IMR-90 (cell line): ENCODE results near the gene STIL. TPM values are rescaled to one million over a fixed set of nuclear protein-coding genes. Genes with fewer than 3 reads are reported as not detected.

Experiments
- ATAC-seq: fragments of 200-7000 bp; cut with Tn5 transposase; 2 replicates; pipeline ENCODE4 v1.9.1; 2020; ENCODE audit warnings: low read depth, mild to moderate bottlenecking, moderate library complexity
- BruUV-seq: library from RNA; stranded (reverse); fragments of 400-500 nt; replicated peaks from 2 replicates; lab custom pipeline; 2021; lab: Mats Ljungman, UMichigan
- CTCF ChIA-PET: fragments of 300-600 bp; formaldehyde crosslinking; extraction: SDS; loops from one replicate; lab custom pipeline; 2021; ENCODE audit warnings: antibody characterized with exemption; lab: Yijun Ruan, JAX
- POLR2A ChIA-PET: fragments of 300-600 bp; sonication (Branson Sonifier 250); formaldehyde crosslinking; loops from one replicate; lab custom pipeline; 2022; ENCODE audit warnings: antibody characterized with exemption; ENCODE audit not compliant: unreplicated experiment; lab: Charles Lee
- DNase-seq: peaks from one replicate; pipeline ENCODE4 v3.0.0; 2013
- H2AFZ ChIP-seq: replicated peaks from 2 replicates; pipeline ENCODE3; 2013; ENCODE audit warnings: low read length, mild to moderate bottlenecking; ENCODE audit not compliant: poor library complexity
- H2AK5ac ChIP-seq: 2 replicates; pipeline ENCODE4 v1.6.1; 2013; ENCODE audit warnings: low read depth, low read length, inconsistent platforms
- H2AK9ac ChIP-seq: replicated peaks from 2 replicates; pipeline ENCODE3; 2013; ENCODE audit warnings: mild to moderate bottlenecking, low read depth, low read length, moderate library complexity; ENCODE audit not compliant: poor library complexity
- H2BK120ac ChIP-seq: 2 replicates; pipeline ENCODE4 v1.6.1; 2013; ENCODE audit warnings: low read depth, low read length, inconsistent platforms
- H2BK15ac ChIP-seq: 3 replicates; pipeline ENCODE4 v1.6.1; 2013; ENCODE audit warnings: low read depth, low read length, inconsistent platforms
- H2BK20ac ChIP-seq: 2 replicates; pipeline ENCODE4 v1.6.1; 2013; ENCODE audit warnings: low read depth, mild to moderate bottlenecking, inconsistent platforms, low read length, moderate library complexity
- H2BK5ac ChIP-seq: 2 replicates; pipeline ENCODE4 v1.6.1; 2013; ENCODE audit warnings: mild to moderate bottlenecking, low read depth, low read length, inconsistent platforms; ENCODE audit not compliant: poor library complexity, severe bottlenecking
- H3K14ac ChIP-seq: replicated peaks from 2 replicates; pipeline ENCODE4 v1.6.1; 2013; ENCODE audit warnings: low read depth, low read length, inconsistent platforms
- H3K18ac ChIP-seq: 2 replicates; pipeline ENCODE4 v1.6.1; 2013; ENCODE audit warnings: low read depth, low read length, control low read depth
- H3K23ac ChIP-seq: 2 replicates; pipeline ENCODE4 v1.6.1; 2013; ENCODE audit warnings: low read depth, low read length, inconsistent platforms
- H3K27ac ChIP-seq: 2 replicates; pipeline ENCODE4 v1.5.1; 2013; ENCODE audit warnings: mild to moderate bottlenecking, control low read depth, low read length; ENCODE audit not compliant: insufficient read depth
- H3K27me3 ChIP-seq: 2 replicates; pipeline ENCODE4 v1.6.1; 2013; ENCODE audit warnings: low read length; ENCODE audit not compliant: control insufficient read depth, insufficient read depth
- H3K36me3 ChIP-seq: 2 replicates; pipeline ENCODE4 v1.6.1; 2013; ENCODE audit warnings: low read length, mixed read lengths; ENCODE audit not compliant: control insufficient read depth, insufficient read depth
- H3K4ac ChIP-seq: 2 replicates; pipeline ENCODE4 v1.6.1; 2013; ENCODE audit warnings: low read depth, low read length, inconsistent platforms
- H3K4me1 ChIP-seq: 2 replicates; pipeline ENCODE4 v1.6.1; 2013; ENCODE audit warnings: low read length, mixed read lengths; ENCODE audit not compliant: control insufficient read depth, insufficient read depth
- H3K4me2 ChIP-seq: 2 replicates; pipeline ENCODE4 v1.6.1; 2013; ENCODE audit warnings: low read depth, mild to moderate bottlenecking, control low read depth, low read length, moderate library complexity
- H3K4me3 ChIP-seq: 2 replicates; pipeline ENCODE4 v1.5.1; 2013; ENCODE audit warnings: low read depth, mild to moderate bottlenecking, control low read depth, low read length, moderate library complexity; ENCODE audit not compliant: insufficient read depth
- H3K56ac ChIP-seq: 2 replicates; pipeline ENCODE4 v1.6.1; 2013; ENCODE audit warnings: low read length, inconsistent platforms; ENCODE audit not compliant: insufficient read depth; ENCODE audit errors: extremely low read depth
- H3K79me1 ChIP-seq, 2 experiments: 2 replicates each; pipeline ENCODE4 v1.6.1; 2013; ENCODE audit warnings: low read length in 2 of 2, inconsistent platforms in 1 of 2, low read depth in 1 of 2
- H3K9ac ChIP-seq: 2 replicates; pipeline ENCODE4 v1.6.1; 2013; ENCODE audit warnings: low read depth, low read length, control low read depth
- H3K9me1 ChIP-seq: 2 replicates; pipeline ENCODE4 v1.6.1; 2013; ENCODE audit warnings: low read length, inconsistent platforms; ENCODE audit not compliant: insufficient read depth
- H3K9me3 ChIP-seq: 2 replicates; pipeline ENCODE4 v1.6.1; 2013; ENCODE audit warnings: low read length; ENCODE audit not compliant: control insufficient read depth, insufficient read depth
- H4K20me1 ChIP-seq: 2 replicates; pipeline ENCODE4 v1.6.1; 2013; ENCODE audit warnings: low read length, inconsistent platforms; ENCODE audit not compliant: insufficient read depth
- H4K5ac ChIP-seq: 2 replicates; pipeline ENCODE4 v1.6.1; 2013; ENCODE audit warnings: mild to moderate bottlenecking, low read depth, low read length, control low read depth
- H4K8ac ChIP-seq, 2 experiments: 2 replicates each; pipeline ENCODE4 v1.6.1; 2013; ENCODE audit warnings: low read depth in 2 of 2, low read length in 2 of 2, control low read depth in 1 of 2, inconsistent platforms in 1 of 2
- H4K91ac ChIP-seq: 2 replicates; pipeline ENCODE4 v1.6.1; 2013; ENCODE audit warnings: low read depth, low read length, inconsistent platforms; ENCODE audit not compliant: insufficient read depth
- BHLHE40 ChIP-seq: fragments of 150-350 bp; IDR thresholded peaks from 2 replicates; pipeline ENCODE4 v1.6.1; 2016; ENCODE audit warnings: mild to moderate bottlenecking, low read depth, low read length
- CEBPB ChIP-seq: IDR thresholded peaks from 2 replicates; pipeline ENCODE4 v1.6.1; 2012; ENCODE audit warnings: low read depth, low read length, improper control_type of control experiment
- CHD1 ChIP-seq: IDR thresholded peaks from 2 replicates; pipeline ENCODE4 v1.6.1; 2012; ENCODE audit warnings: low read depth, low read length, improper control_type of control experiment
- CTCF ChIP-seq: conservative IDR thresholded peaks from 2 replicates; pipeline ENCODE4 v1.5.1; 2012; ENCODE audit warnings: mild to moderate bottlenecking, low read depth, low read length, improper control_type of control experiment
- ELK1 ChIP-seq: fragments of 150-350 bp; IDR thresholded peaks from 2 replicates; pipeline ENCODE4 v1.6.1; 2016; ENCODE audit warnings: low read depth, mild to moderate bottlenecking, low read length, moderate library complexity, borderline replicate concordance
- FOS ChIP-seq: fragments of 150-350 bp; IDR thresholded peaks from 2 replicates; pipeline ENCODE4 v1.6.1; 2016; ENCODE audit warnings: low read depth, low read length
- MAFK ChIP-seq: IDR thresholded peaks from 2 replicates; pipeline ENCODE4 v1.6.1; 2012; ENCODE audit warnings: low read depth, low read length, improper control_type of control experiment
- MAZ ChIP-seq: IDR thresholded peaks from 2 replicates; pipeline ENCODE4 v1.6.1; 2012; ENCODE audit warnings: low read depth, mild to moderate bottlenecking, low read length, improper control_type of control experiment, moderate library complexity, borderline replicate concordance
- MXI1 ChIP-seq: IDR thresholded peaks from 2 replicates; pipeline ENCODE4 v1.6.1; 2012; ENCODE audit warnings: low read depth, mild to moderate bottlenecking, low read length, moderate library complexity, borderline replicate concordance
- POLR2A ChIP-seq: IDR thresholded peaks from 2 replicates; pipeline ENCODE4 v1.6.1; 2012; ENCODE audit warnings: mild to moderate bottlenecking, low read depth, low read length
- RAD21 ChIP-seq: IDR thresholded peaks from 2 replicates; pipeline ENCODE4 v1.6.1; 2012; ENCODE audit warnings: low read length, improper control_type of control experiment
- RCOR1 ChIP-seq: IDR thresholded peaks from 2 replicates; pipeline ENCODE4 v1.6.1; 2012; ENCODE audit warnings: mild to moderate bottlenecking, low read length, improper control_type of control experiment; ENCODE audit not compliant: insufficient replicate concordance
- RFX5 ChIP-seq: IDR thresholded peaks from 2 replicates; pipeline ENCODE4 v1.8.0; 2012; ENCODE audit warnings: low read depth, mild to moderate bottlenecking, low read length, moderate library complexity
- SMC3 ChIP-seq: fragments of 150-350 bp; IDR thresholded peaks from 2 replicates; pipeline ENCODE4 v1.6.1; 2016; ENCODE audit warnings: low read depth, mild to moderate bottlenecking, antibody characterized with exemption, low read length, moderate library complexity
- USF2 ChIP-seq: fragments of 150-350 bp; IDR thresholded peaks from 2 replicates; pipeline ENCODE4 v1.6.1; 2017; ENCODE audit warnings: mild to moderate bottlenecking, antibody characterized with exemption, low read length, low read depth
- WGBS, 2 experiments: methylation state at CpG; one replicate each; pipeline versions ENCODE4 v1.1.5 to v1.1.7; 2013; ENCODE audit warnings: missing lambda C conversion rate in 2 of 2; ENCODE audit not compliant: insufficient read length in 1 of 2; ENCODE audit errors: extremely low coverage in 2 of 2; 5-methylcytosine and 5-hydroxymethylcytosine counted together
- dilution Hi-C: fragments of 300-500 bp; cut with HindIII; formaldehyde crosslinking; loops from one replicate; pipeline ENCODE4 v1.14.3; 2018; ENCODE audit warnings: low sequenced_read_pairs; ENCODE audit not compliant: unreplicated experiment
- in situ Hi-C: fragments of 300-500 bp; cut with MboI; formaldehyde crosslinking; loops from 3 replicates; pipeline ENCODE4 v1.14.3; 2019; ENCODE audit warnings: low sequenced_read_pairs, inconsistent platforms, mixed read lengths
- intact Hi-C: fragments of 100-400 bp; cut with micrococcal nuclease; formaldehyde crosslinking; loops from 2 replicates; pipeline ENCODE4 v1.10.0; 2022
- polyA plus RNA-seq, 3 experiments: library from polyadenylated mRNA; depleted of rRNA; stranded (reverse); fragments of >200 nt; gene quantifications; 2 replicates each; pipeline ENCODE4 v1.2.3, GENCODE V29; 2012; ENCODE audit warnings: low replicate concordance in 1 of 3
- total RNA-seq: library from RNA; depleted of rRNA; stranded (reverse); fragments of >200 nt; gene quantifications from 2 replicates; pipeline ENCODE4 v1.2.3, GENCODE V29; 2012

STIL gene
- total and polyA plus RNA-seq, 2 of the 4 experiments (the other 2 are of a cell fraction): 6.8 to 17.2 TPM

- H3K27me3 ChIP-seq: no peaks in the 10 kb centered on the region
- no peak overlapping the region for H2BK120ac ChIP-seq
- H3K4me2 ChIP-seq: no peak overlapping the region
- DNase-seq: peak; percentile 74
- H3K4me1 ChIP-seq: peaks cover 5% of the 10 kb centered on the region; the same call in 1 of the 2 replicates
- peak; percentile 57 for ATAC-seq
- no peak overlapping the region for H4K8ac ChIP-seq
- H3K4me3 ChIP-seq: no peak overlapping the region
- H3K27ac ChIP-seq: peak overlapping the region; percentile 84; the same call in 1 of the 2 replicates
- H2AK9ac ChIP-seq: no peak overlapping the region
- BruUV-seq: no TSS peak
- no peak overlapping the region for H2BK5ac ChIP-seq
- no peak overlapping the region for H2BK15ac ChIP-seq
- intact Hi-C loops: no loop called here
- ChIA-PET CTCF (no interaction called here), POLR2A (no interaction called here)
- H3K9me3 ChIP-seq: no peaks in the 10 kb centered on the region
- no peak overlapping the region for H3K9ac ChIP-seq
- H3K56ac ChIP-seq: no peak overlapping the region
- TF ChIP-seq RCOR1 (no peak), MAFK (no peak), USF2 (no peak), BHLHE40 (no peak), MAZ (no peak), FOS (no peak), CHD1 (no peak), RFX5 (no peak), CTCF (no peak), ELK1 (no peak), CEBPB (no peak), SMC3 (no peak), POLR2A (no peak), MXI1 (no peak), RAD21 (no peak)
- no peak overlapping the region for H4K5ac ChIP-seq
- peaks cover 2% of the 10 kb centered on the region for H3K36me3 ChIP-seq
- no peak overlapping the region for H2BK20ac ChIP-seq
- no peak overlapping the region for H4K91ac ChIP-seq
- no peaks in the 10 kb centered on the region for H3K9me1 ChIP-seq
- WGBS, 2 experiments: no CpG with 5 or more reads among the region's 2 CpGs
- peaks cover 3% of the 10 kb centered on the region in 2 experiments; a peak in 3 of 4 replicates for H3K79me1 ChIP-seq
- dilution Hi-C loops: no loop called here
- no peak overlapping the region for H3K14ac ChIP-seq
- no peak overlapping the region for H3K18ac ChIP-seq
- H4K20me1 ChIP-seq: no peaks in the 10 kb centered on the region
- no peak overlapping the region for H2AK5ac ChIP-seq
- H3K23ac ChIP-seq: no peak overlapping the region
- H2AFZ ChIP-seq: no peak overlapping the region
- no peak overlapping the region for H3K4ac ChIP-seq
- in situ Hi-C loops: no loop called here
These were observed 18.4 kb downstream of the STIL start for GRCh38 chr1:47295579-47295978.
